Globus pallidus (tissue), 1 donor: Measurements from ENCODE around the gene TPO.
"Not testable (repeated sequence)": the region's sequence is repeated elsewhere in the genome, so short reads cannot be mapped to it uniquely, and the experiment has no call there.

Source experiments
- DNase-seq: peaks from one replicate; pipeline ENCODE4 v3.0.0-alpha.2; 2015; ENCODE audit warnings: low spot score

The TPO gene

DNA sequence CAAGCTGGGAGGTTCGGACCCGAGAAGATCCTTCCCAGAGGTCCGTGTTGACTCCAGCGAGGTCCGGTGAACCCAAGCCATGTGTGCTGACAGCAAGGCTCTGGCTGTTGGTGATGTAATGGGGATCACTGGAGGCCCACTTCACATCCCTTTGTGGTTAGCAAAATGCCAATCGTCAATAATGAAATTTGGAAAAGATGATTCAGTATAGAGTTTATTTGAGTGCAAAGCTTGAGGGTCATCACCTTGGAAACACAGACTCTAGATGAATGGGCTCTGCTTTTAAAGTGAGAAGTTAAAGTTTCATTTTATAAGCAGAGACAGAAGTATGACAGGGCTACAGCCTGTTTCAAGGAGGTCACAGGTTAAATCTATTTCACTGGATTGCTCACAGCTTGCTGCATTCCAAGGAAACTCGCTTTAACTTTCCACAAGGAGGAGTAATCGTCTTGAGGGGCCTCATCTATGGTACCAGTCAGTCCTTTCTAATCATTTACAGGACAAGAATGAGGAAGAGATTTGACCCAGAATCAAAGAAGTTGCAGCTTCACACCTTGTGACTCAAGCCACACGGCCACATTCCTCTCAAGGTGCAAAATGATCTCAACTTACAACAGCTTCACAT is 140.5 kb downstream of the TPO start:
- DNase-seq: no peak

DNA sequence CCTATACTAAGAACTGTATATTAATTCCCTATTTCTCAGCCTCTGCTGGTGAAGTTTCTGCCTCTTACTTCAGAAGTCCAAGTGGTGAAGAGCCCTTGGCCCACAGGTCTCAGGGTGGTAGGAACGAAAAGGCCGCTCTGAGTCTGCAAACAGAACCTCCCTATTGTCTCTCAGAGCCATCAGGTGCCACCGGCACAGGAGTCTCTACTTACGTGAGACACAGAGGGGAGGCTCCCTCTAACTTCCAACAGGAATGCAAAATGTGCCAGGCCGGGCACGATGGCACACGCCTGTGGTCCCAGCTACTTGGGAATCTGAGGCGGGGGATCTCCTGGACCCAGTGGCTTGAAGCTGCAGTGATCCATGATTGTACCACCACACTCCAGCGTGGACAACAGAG is 143.0 kb downstream of the TPO start:
- no peak for DNase-seq

DNA sequence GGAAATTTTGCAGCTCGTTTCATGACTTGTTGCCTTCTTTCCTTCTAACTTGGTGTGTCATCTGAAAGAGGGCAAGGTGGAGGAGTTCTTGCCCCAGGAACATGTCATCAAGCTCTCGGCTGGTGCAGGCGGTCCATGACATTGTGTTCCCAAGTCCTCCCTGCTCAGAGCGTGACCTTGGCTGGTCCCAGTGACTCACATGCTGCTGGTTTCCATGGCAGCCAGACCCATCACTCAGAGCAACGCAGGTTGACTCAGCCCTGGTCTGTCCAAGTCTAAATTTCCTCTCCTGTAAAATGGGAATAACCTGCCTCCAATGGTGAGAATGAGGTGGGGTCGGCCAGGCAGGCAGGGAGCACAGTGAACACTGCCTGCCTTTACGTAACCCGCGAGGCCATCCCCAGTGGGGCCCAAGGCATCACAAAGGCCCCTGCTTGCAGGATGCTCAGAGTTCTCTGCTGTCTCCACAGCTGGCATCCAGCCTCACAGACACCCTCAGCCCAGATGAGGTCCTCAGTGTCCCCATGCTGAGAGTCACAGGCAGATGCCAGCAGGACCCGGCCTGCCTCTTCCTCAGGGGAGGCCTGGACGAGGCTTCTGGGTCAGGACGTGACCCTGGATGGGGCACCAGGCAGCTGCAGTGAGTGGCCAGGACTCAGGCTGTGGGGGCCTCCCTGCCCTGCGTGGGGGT is 143.7 kb downstream of the TPO start:
- no peak for DNase-seq

- no peak for DNase-seq
Measured at GRCh38 chr2:1557467-1557820, 144.2 kb downstream of the TPO start.

DNA sequence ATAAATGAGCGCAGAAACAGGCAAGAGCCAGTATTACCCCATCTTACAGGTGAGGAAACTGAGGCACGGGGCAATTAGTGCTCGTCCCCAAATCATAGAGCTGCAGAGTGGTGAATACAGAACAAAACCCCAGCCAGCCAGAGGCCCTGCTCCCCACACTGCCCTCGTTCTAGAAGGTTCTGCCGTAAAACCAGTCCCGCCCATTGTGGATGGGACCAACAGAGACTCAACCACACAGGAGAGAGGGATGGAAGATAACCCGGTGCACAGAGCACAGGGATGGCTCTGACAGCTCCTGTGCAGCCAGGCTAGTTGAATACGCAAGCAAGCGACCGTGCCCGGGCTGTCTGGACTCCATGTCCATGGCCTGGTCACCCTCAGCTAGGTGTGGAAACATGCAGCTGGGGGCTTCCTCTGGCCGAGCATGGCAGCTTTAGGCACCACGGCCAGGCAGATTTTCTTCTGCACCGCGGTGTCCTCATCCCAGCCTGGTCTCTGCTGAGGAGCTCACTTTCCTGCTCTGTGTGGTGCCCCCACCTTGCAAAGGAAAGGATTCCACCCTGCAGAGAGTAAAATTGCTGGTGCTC is 146.4 kb downstream of the TPO start:
- DNase-seq: no peak

DNA sequence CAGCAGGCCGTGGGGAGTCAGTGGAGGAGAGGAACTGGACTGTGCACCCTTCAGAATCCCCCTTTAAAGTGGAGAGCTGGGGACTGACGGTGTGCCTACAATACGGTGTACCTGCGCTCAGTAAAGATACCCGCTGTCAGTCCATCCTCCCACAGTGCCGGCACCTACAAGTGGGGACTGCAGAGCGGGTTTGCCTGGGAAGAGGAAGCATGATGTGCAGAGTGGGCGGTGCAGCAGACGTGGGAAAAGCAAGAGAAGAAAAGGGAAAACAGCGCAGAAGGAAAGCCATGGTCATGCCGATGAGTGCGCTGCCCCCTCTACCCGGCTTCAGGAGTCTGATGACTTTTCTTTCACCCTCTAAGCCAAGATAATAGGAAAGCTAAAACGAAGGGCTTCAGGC is 148.0 kb downstream of the TPO start:
- DNase-seq: no peak

DNA sequence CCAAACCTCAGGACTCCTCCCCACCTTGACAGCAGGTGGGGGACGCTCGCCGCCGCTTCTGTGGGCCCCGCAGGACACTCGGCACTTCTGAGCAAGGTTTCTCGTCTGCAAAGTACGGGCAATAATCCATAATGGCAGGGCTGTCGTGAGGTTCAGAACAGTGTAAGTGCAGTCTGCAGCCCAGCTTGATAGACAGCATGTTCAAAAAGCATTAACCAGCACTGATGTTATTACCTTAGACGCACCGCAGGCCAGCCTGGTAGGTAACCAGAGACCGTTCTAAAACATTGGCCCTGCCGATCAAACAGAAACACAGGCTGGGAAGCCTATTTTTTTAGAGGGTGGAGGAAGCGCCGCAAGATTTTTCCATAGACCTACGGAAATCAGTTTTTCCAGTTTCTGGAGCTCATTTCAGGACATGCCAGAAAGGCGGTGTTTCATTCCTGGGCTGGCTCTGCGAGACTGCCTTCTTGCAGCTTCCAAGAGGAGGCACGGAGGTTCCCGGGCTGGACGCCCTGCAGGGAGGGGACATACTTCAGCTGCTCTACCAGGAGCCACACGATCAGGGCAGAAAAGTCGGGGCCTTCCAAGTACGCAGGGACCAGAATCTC is 148.7 kb downstream of the TPO start:
- DNase-seq: no peak

- no peak for DNase-seq
Measured at GRCh38 chr2:1563084-1563857, 150.0 kb downstream of the TPO start.

DNA sequence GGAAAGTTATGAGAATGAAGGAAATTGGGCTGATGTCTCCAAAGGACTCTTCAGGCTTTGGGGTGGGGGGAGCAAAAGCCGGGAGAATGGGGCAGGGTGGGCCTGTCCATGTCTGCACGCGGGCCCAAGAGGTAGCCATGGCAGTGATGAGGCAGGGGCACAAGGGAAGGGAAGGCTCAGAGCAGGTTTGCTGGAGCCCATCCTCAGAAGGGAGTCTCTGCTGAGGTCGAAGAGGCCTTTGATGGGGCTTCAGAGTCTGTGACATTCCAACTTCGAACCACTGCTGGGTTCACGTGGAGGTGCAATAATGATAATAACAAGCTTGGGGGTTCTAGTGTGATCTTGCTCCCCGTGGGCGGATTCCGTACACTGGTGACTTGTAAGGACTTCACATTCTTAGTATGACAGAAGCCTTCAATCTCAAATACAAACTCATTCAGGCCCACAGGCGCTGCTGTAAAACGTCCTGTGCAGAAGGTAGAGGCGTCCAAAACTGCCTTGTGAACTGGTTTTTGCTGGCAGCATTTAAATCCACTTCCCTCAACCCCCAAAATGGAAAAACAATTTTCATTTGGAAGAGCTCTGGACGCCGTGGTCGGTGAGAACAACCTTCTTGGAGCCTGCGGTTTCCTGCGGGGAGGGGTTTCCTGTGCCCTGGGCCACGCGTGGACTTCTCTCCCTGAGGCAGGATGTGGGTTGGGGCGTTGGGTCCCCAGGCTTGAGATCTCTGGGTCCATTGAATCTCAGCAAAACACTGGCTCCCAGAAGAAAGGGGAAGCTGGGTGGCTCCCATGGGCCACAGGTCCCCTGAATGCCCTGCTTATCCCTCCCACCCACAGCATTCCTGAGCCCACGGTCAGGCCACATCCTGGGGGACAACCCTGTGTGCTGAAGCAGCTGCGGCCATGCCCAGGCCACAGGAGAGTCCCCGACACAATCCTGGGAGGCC is 151.0 kb downstream of the TPO start:
- no peak for DNase-seq

- DNase-seq: no peak
Measured at GRCh38 chr2:1567556-1568344, 154.5 kb downstream of the TPO start.

DNA sequence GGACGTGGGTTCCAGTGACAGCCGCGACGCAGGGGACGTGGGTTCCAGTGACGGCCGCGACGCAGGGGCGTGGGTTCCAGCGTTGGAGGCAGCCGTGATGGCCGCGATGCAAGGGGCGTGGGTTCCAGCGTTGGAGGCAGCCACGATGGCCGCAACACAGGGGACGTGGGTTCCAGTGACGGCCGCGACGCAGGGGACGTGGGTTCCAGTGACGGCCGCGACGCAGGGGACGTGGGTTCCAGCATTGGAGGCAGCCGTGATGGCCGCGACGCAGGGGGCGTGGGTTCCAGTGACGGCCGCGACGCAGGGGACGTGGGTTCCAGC is 155.0 kb downstream of the TPO start:
- not testable (repeated sequence) for DNase-seq

- DNase-seq: no peak
Measured at GRCh38 chr2:1569879-1570450, 156.7 kb downstream of the TPO start.

DNA sequence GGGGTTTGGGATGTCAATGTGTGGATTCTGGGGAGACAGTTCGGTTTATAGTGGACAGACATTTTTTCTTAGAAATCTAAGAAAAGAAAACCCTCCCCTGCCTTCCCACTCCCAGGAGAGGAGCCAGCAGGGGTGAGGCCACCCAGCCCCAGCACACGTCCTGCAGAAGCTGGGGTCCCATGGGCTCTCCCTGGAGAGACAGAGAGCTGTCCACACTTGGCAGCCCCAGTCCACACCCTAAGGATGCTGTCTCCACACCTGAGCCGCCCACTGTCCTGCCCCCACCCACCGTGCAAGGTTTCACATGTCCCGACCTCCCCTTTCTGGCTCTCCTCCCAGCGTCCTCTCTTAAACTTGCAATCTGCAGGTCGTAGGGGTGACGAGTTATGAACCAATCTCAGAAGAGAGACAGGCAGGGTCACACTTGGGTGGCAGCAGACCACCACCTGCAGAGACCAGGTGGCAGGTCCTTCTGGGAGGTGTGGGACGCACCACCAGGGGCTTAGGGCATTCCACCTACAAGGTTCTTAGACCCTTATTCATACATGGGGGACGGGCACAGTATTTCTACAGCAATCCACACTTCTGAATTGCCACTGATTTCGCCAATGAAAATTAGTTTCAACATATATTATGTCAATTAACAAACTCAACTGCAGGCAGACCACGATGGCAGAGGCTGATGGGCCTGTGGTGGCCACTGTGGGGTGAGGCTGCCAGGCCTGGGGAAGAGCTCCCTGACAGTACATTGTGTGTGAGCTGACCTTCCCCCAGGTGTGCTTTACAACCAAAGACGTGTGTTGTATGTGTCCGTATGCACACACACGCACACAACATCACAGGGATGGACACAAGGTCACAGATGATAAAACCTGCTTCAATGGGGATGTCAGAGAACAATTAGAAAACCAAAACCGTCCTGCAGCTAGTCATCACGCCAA is 158.5 kb downstream of the TPO start:
- DNase-seq: no peak

GRCh38 chr2:1572638-1573037 is 159.4 kb downstream of the TPO start:
- DNase-seq: no peak

DNA sequence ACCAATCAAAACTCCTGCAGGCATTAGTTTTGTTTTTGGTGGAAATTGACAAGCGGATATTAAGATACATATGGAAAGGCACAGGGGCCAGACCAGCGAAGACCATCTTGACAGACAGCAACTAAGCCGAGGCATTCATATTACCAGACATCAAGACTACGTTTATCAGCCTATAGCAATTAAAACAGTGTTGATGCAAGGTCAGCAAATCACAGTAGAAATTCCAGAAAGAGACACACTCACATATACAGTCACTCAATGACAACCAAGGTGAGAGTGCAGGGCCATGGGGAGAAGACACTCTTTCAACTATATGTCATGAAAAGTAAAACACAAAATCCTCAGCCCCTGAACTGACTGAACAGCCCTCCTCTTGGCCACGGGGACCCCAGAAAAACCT is 164.6 kb downstream of the TPO start:
- no peak for DNase-seq

- not testable (repeated sequence) for DNase-seq
Measured at GRCh38 chr2:1581257-1581964, 168.1 kb downstream of the TPO start.

- no peak for DNase-seq
Measured at GRCh38 chr2:1581965-1582625, 168.8 kb downstream of the TPO start.

GRCh38 chr2:1582891-1583341 is 169.7 kb downstream of the TPO start:
- no peak for DNase-seq
